Thyroid gland (tissue), 4 donors: ENCODE data around the gene CCL8. TPM values are rescaled to one million over a fixed set of nuclear protein-coding genes. Genes with fewer than 3 reads are reported as not detected.
A peak's percentile ranks its signal among the peaks of the same experiment; 100 is the strongest.

Experiments
- DNase-seq, 2 donors: peaks; one replicate each; pipeline ENCODE4 v3.0.0-alpha.2; 2019
- H3K27ac ChIP-seq, 3 donors: fragments of 200-600 bp; sonication (generic); 1 replicate in 2 of 3; 2 replicates in 1 of 3; pipeline ENCODE4 v1.5.1; 2016 to 2019; ENCODE audit warnings: mild to moderate bottlenecking in 1 of 3, moderate library complexity in 1 of 3
- H3K27me3 ChIP-seq: fragments of 200-600 bp; sonication (generic); one replicate; pipeline ENCODE4 v1.5.1; 2019
- H3K36me3 ChIP-seq, 2 donors: fragments of 200-600 bp; sonication (generic); one replicate each; pipeline ENCODE4 v1.5.1; 2016 to 2019
- H3K4me1 ChIP-seq, 2 donors: fragments of 200-600 bp; sonication (generic); one replicate each; pipeline ENCODE4 v1.5.1; 2017 to 2019
- H3K4me3 ChIP-seq, 3 donors: fragments of 200-600 bp; sonication (generic); replicated peaks in 1 of 3; 1 replicate in 2 of 3; 2 replicates in 1 of 3; pipeline ENCODE4 v1.5.1; 2016; ENCODE audit warnings: mild to moderate bottlenecking in 1 of 3
- H3K9me3 ChIP-seq: fragments of 200-600 bp; sonication (generic); one replicate; pipeline ENCODE4 v1.5.1; 2017
- CTCF ChIP-seq, 6 experiments: fragments of 200-600 bp in 3 of 6; fragments of 450-650 bp in 3 of 6; sonication (generic) in 3 of 6; IDR thresholded peaks; one replicate each; pipeline ENCODE4 v1.5.1; 2016 to 2019; ENCODE audit warnings: antibody characterized with exemption in 6 of 6, mild to moderate bottlenecking in 2 of 6, inconsistent platforms in 1 of 6, moderate library complexity in 1 of 6
- POLR2A ChIP-seq, 2 donors: fragments of 450-650 bp; IDR thresholded peaks; one replicate each; pipeline ENCODE4 v1.6.1; 2017; ENCODE audit warnings: antibody characterized with exemption in 2 of 2, mild to moderate bottlenecking in 2 of 2, moderate library complexity in 1 of 2
- WGBS, 2 donors: methylation state at CpG; one replicate each; pipeline ENCODE4 v1.1.5; 2017; 5-methylcytosine and 5-hydroxymethylcytosine counted together
- intact Hi-C: fragments of 100-400 bp; cut with DNase I; formaldehyde crosslinking; loops from one replicate; pipeline ENCODE4 v1.15.1; 2023
- total RNA-seq, 4 donors: library from RNA; depleted of rRNA; stranded (reverse); fragments of >200 nt; gene quantifications; one replicate each; pipeline ENCODE4 v1.2.3, GENCODE V29; 2016

Gene CCL8
- total RNA-seq, 4 donors from 2014 or later, result not detected

- Histone ChIP-seq H3K4me3 (no peak overlapping the region), H3K27ac (no peak overlapping the region), H3K9me3 (no peaks in the 10 kb centered on the region), H3K4me1 (peaks cover 0 to 8% of the 10 kb centered on the region in 2 donors), H3K27me3 (no peaks in the 10 kb centered on the region), H3K36me3 (no peaks in the 10 kb centered on the region)
- no peak for DNase-seq
- intact Hi-C loops, result loop anchor here (5.0 kb wide), 1 partner anchor 51 kb away; the partner anchor contains the start of gene CCL1
- WGBS, 2 donors, result 79 to 87% methylated on average over 7 of the region's 7 CpGs
- TF ChIP-seq POLR2A (IDR thresholded peaks at IDR 0.05) (no peak), CTCF (IDR thresholded peaks at IDR 0.05) (no peak)
Observed at GRCh38 chr17:34311291-34311690, 7.9 kb upstream of the CCL8 start.

- Histone ChIP-seq H3K27ac (no peak overlapping the region), H3K4me3 (no peak overlapping the region), H3K36me3 (no peaks in the 10 kb centered on the region), H3K9me3 (no peaks in the 10 kb centered on the region), H3K27me3 (no peaks in the 10 kb centered on the region), H3K4me1 (peaks cover 0 to 8% of the 10 kb centered on the region in 2 donors)
- intact Hi-C loops, result loop anchor here (5.0 kb wide), 1 partner anchor 50 kb away; the partner anchor contains the start of gene CCL1
- 56 to 58% methylated on average over 5 of the region's 5 CpGs for WGBS, 2 donors
- TF ChIP-seq POLR2A (IDR thresholded peaks at IDR 0.05) (no peak), CTCF (IDR thresholded peaks at IDR 0.05) (no peak)
- no peak for DNase-seq
Observed at GRCh38 chr17:34312080-34312479, 7.2 kb upstream of the CCL8 start.

GRCh38 chr17:34313164-34313563 lies 6.1 kb upstream of the CCL8 start:
- Histone ChIP-seq H3K36me3 (no peaks in the 10 kb centered on the region), H3K27ac (no peak overlapping the region), H3K4me3 (no peak overlapping the region), H3K4me1 (peaks cover 0 to 8% of the 10 kb centered on the region in 2 donors), H3K27me3 (no peaks in the 10 kb centered on the region), H3K9me3 (no peaks in the 10 kb centered on the region)
- DNase-seq, result no peak
- WGBS, 2 donors, result 92 to 95% methylated on average over 4 of the region's 4 CpGs
- intact Hi-C loops, result loop anchor here (5.0 kb wide), 1 partner anchor 49 kb away; the partner anchor contains the start of gene CCL1
- TF ChIP-seq POLR2A (IDR thresholded peaks at IDR 0.05) (no peak), CTCF (IDR thresholded peaks at IDR 0.05) (no peak)

GRCh38 chr17:34314279-34314678 lies 5.0 kb upstream of the CCL8 start:
- intact Hi-C loops, result loop anchor here (5.0 kb wide), 1 partner anchor 48 kb away; the partner anchor contains the start of gene CCL1
- peak in 1 of 2 donors; percentile 1 for DNase-seq

More at GRCh38 chr17:34314279-34314678, 5.0 kb upstream of the CCL8 start:
- TF ChIP-seq CTCF (IDR thresholded peaks at IDR 0.05) (no peak), POLR2A (IDR thresholded peaks at IDR 0.05) (no peak)
- Histone ChIP-seq H3K36me3 (no peaks in the 10 kb centered on the region), H3K4me3 (no peak overlapping the region), H3K9me3 (no peaks in the 10 kb centered on the region), H3K27me3 (no peaks in the 10 kb centered on the region), H3K4me1 (peaks cover 0 to 8% of the 10 kb centered on the region in 2 donors), H3K27ac (peak overlapping the region in 1 of 3 donors; percentile 32)
- 29 to 45% methylated on average over 4 of the region's 4 CpGs for WGBS, 2 donors
